IPS-18a (cell line): ENCODE measurements around the gene RAB33A.

Experiments used
- H3K27ac ChIP-seq: one replicate; pipeline ENCODE4 v1.5.1; 2013; ENCODE audit warnings: low read length
- H3K27me3 ChIP-seq: one replicate; pipeline ENCODE4 v1.6.1; 2013; ENCODE audit warnings: mild to moderate bottlenecking, low read length; ENCODE audit not compliant: control insufficient read depth, insufficient read depth
- H3K36me3 ChIP-seq: one replicate; pipeline ENCODE4 v1.6.1; 2013; ENCODE audit warnings: low read depth, low read length; ENCODE audit not compliant: control insufficient read depth
- H3K4me1 ChIP-seq: one replicate; pipeline ENCODE4 v1.6.1; 2013; ENCODE audit warnings: low read depth, low read length; ENCODE audit not compliant: control insufficient read depth
- H3K4me3 ChIP-seq: one replicate; pipeline ENCODE4 v1.5.1; 2013; ENCODE audit warnings: low read length
- H3K9ac ChIP-seq: one replicate; pipeline ENCODE4 v1.6.1; 2013; ENCODE audit warnings: mild to moderate bottlenecking, low read length, moderate library complexity
- H3K9me3 ChIP-seq: one replicate; pipeline ENCODE4 v1.6.1; 2013; ENCODE audit warnings: low read depth, low read length; ENCODE audit not compliant: control insufficient read depth

RAB33A gene

GRCh38 chrX:130158311-130158710 is 13.5 kb upstream of the RAB33A start:
- H3K27me3 ChIP-seq, result no peaks in the 10 kb centered on the region
- peaks cover 16% of the 10 kb centered on the region for H3K9me3 ChIP-seq
- H3K4me3 ChIP-seq, result no peak overlapping the region
- H3K27ac ChIP-seq, result no peak overlapping the region
- H3K9ac ChIP-seq, result no peak overlapping the region
- H3K4me1 ChIP-seq, result no peaks in the 10 kb centered on the region
- peaks cover 3% of the 10 kb centered on the region for H3K36me3 ChIP-seq

- Histone ChIP-seq H3K9me3 (peaks cover 17% of the 10 kb centered on the region), H3K9ac (no peak overlapping the region), H3K4me1 (peaks cover 6% of the 10 kb centered on the region), H3K4me3 (no peak overlapping the region), H3K27me3 (no peaks in the 10 kb centered on the region), H3K36me3 (peaks cover 3% of the 10 kb centered on the region), H3K27ac (no peak overlapping the region)
Measured at GRCh38 chrX:130159776-130160175, 12.0 kb upstream of the RAB33A start.

GRCh38 chrX:130162094-130162735 is 9.5 kb upstream of the RAB33A start:
- Histone ChIP-seq H3K9ac (no peak overlapping the region), H3K27ac (no peak overlapping the region)

GRCh38 chrX:130163398-130163797 is 8.4 kb upstream of the RAB33A start:
- Histone ChIP-seq H3K4me3 (no peak overlapping the region), H3K36me3 (no peaks in the 10 kb centered on the region), H3K27me3 (no peaks in the 10 kb centered on the region), H3K4me1 (peaks cover 6% of the 10 kb centered on the region), H3K9ac (no peak overlapping the region), H3K27ac (no peak overlapping the region), H3K9me3 (peaks cover 6% of the 10 kb centered on the region)

More at GRCh38 chrX:130162094-130162735, 9.5 kb upstream of the RAB33A start:
- peaks cover 6% of the 10 kb centered on the region for H3K4me1 ChIP-seq
- H3K4me3 ChIP-seq, result no peak overlapping the region
- H3K9me3 ChIP-seq, result peaks cover 7% of the 10 kb centered on the region
- H3K36me3 ChIP-seq, result no peaks in the 10 kb centered on the region
- H3K27me3 ChIP-seq, result no peaks in the 10 kb centered on the region

GRCh38 chrX:130165181-130165702 is 6.5 kb upstream of the RAB33A start:
- Histone ChIP-seq H3K36me3 (no peaks in the 10 kb centered on the region), H3K27ac (no peak overlapping the region), H3K4me1 (peaks cover 7% of the 10 kb centered on the region), H3K27me3 (no peaks in the 10 kb centered on the region), H3K9ac (peak overlapping the region; percentile 56), H3K4me3 (peak overlapping the region; percentile 85), H3K9me3 (peaks cover 6% of the 10 kb centered on the region)

GRCh38 chrX:130165703-130166502 is 5.9 kb upstream of the RAB33A start, which contains the start of gene AIFM1:
Gene AIFM1 (minus strand): TSS chrX:130165841. CDS start chrX:130165656, 185 bp downstream.
- peak within 1 kb of the TSS; percentile 85 for H3K4me3 ChIP-seq
- peaks cover 9% of the 10 kb centered on the region for H3K4me1 ChIP-seq
- peak within 1 kb of the TSS; percentile 56 for H3K9ac ChIP-seq
- no peaks in the 10 kb centered on the region for H3K27me3 ChIP-seq
- H3K27ac ChIP-seq, result no peak within 1 kb of the TSS
- H3K9me3 ChIP-seq, result peaks cover 6% of the 10 kb centered on the region
- H3K36me3 ChIP-seq, result no peaks in the 10 kb centered on the region

GRCh38 chrX:130166503-130166777 is 5.3 kb upstream of the RAB33A start:
- Histone ChIP-seq H3K9ac (peak overlapping the region; percentile 56), H3K27ac (no peak overlapping the region), H3K4me1 (peaks cover 9% of the 10 kb centered on the region), H3K4me3 (peak overlapping the region; percentile 85), H3K9me3 (peaks cover 6% of the 10 kb centered on the region), H3K27me3 (no peaks in the 10 kb centered on the region), H3K36me3 (no peaks in the 10 kb centered on the region)

GRCh38 chrX:130167040-130167439 is 4.7 kb upstream of the RAB33A start:
- Histone ChIP-seq H3K4me3 (peak overlapping the region; percentile 85), H3K27me3 (no peaks in the 10 kb centered on the region), H3K9ac (no peak overlapping the region), H3K27ac (no peak overlapping the region), H3K4me1 (peaks cover 9% of the 10 kb centered on the region), H3K36me3 (no peaks in the 10 kb centered on the region), H3K9me3 (peaks cover 6% of the 10 kb centered on the region)

- Histone ChIP-seq H3K36me3 (no peaks in the 10 kb centered on the region), H3K9ac (no peak overlapping the region), H3K27ac (no peak overlapping the region), H3K27me3 (no peaks in the 10 kb centered on the region), H3K9me3 (peaks cover 12% of the 10 kb centered on the region), H3K4me3 (peak overlapping the region; percentile 60), H3K4me1 (peaks cover 3% of the 10 kb centered on the region)
Measured at GRCh38 chrX:130170752-130171445, 863 bp upstream of the RAB33A start.

- H3K27me3 ChIP-seq, result no peaks in the 10 kb centered on the region
- H3K9ac ChIP-seq, result peak overlapping the region; percentile 48
- no peaks in the 10 kb centered on the region for H3K36me3 ChIP-seq
- H3K9me3 ChIP-seq, result peaks cover 9% of the 10 kb centered on the region
- H3K4me1 ChIP-seq, result peaks cover 3% of the 10 kb centered on the region
- H3K27ac ChIP-seq, result no peak overlapping the region
- H3K4me3 ChIP-seq, result peak overlapping the region; percentile 60
Measured at GRCh38 chrX:130172127-130172845, 524 bp downstream of the RAB33A start.
